Mesothelial cell of epicardium (in vitro differentiated cells): ENCODE data around the gene FGG. TPM values are rescaled to one million over a fixed set of nuclear protein-coding genes. Genes with fewer than 3 reads are reported as not detected.
"Not testable (repeated sequence)": the region's sequence is repeated elsewhere in the genome, so short reads cannot be mapped to it uniquely, and the experiment has no call there.

Experiments
- DNase-seq, 2 experiments: peaks; one replicate each; pipeline ENCODE4 v3.0.0; 2021; ENCODE audit warnings: low spot score in 2 of 2; ENCODE audit not compliant: unreplicated experiment in 2 of 2
- H3K27ac Mint-ChIP-seq: 2 replicates; pipeline ENCODE4 v1.8.0; 2021; ENCODE audit warnings: mixed read lengths
- H3K27me3 Mint-ChIP-seq: 2 replicates; pipeline ENCODE4 v1.8.0; 2021; ENCODE audit warnings: low read depth, mixed read lengths
- H3K36me3 Mint-ChIP-seq: 2 replicates; pipeline ENCODE4 v1.8.0; 2021; ENCODE audit warnings: mixed read lengths
- H3K4me1 Mint-ChIP-seq: 2 replicates; pipeline ENCODE4 v1.8.0; 2021; ENCODE audit warnings: mixed read lengths
- H3K4me3 Mint-ChIP-seq: 2 replicates; pipeline ENCODE4 v1.8.0; 2021; ENCODE audit warnings: mild to moderate bottlenecking, moderate library complexity, mixed read lengths
- H3K9me3 Mint-ChIP-seq: 2 replicates; pipeline ENCODE4 v1.8.0; 2021; ENCODE audit warnings: mixed read lengths
- CTCF ChIP-seq: fragments of 200-600 bp; sonication (generic); IDR thresholded peaks from one replicate; pipeline ENCODE4 v1.5.0; 2021; ENCODE audit warnings: antibody characterized with exemption; ENCODE audit not compliant: unreplicated experiment
- total RNA-seq: library from RNA; stranded (reverse); gene quantifications from 3 replicates; pipeline ENCODE4 v1.2.1, GENCODE V29; 2021

FGG gene
- total RNA-seq, 1 donor from 2014 or later, result 1.0 TPM

- TF ChIP-seq CTCF, result no peak
- Mint-ChIP-seq H3K4me3 (no peak overlapping the region), H3K36me3 (no peaks in the 10 kb centered on the region), H3K27me3 (peaks cover 32% of the 10 kb centered on the region), H3K4me1 (peaks cover 12% of the 10 kb centered on the region), H3K27ac (no peak overlapping the region), H3K9me3 (no peaks in the 10 kb centered on the region)
- no peak for DNase-seq
Measured at GRCh38 chr4:154603033-154603943, 9.2 kb downstream of the FGG start.

- H3K27me3 Mint-ChIP-seq, result peaks cover 29% of the 10 kb centered on the region
- no peaks in the 10 kb centered on the region for H3K9me3 Mint-ChIP-seq
- no peaks in the 10 kb centered on the region for H3K36me3 Mint-ChIP-seq
- DNase-seq, result no peak
- no peak overlapping the region for H3K4me3 Mint-ChIP-seq
- no peak for TF ChIP-seq CTCF
- peaks cover 17% of the 10 kb centered on the region for H3K4me1 Mint-ChIP-seq
- no peak overlapping the region for H3K27ac Mint-ChIP-seq
Measured at GRCh38 chr4:154602404-154603020, 9.9 kb downstream of the FGG start.

GRCh38 chr4:154597798-154598774 lies 14.4 kb downstream of the FGG start:
- H3K9me3 Mint-ChIP-seq, result no peaks in the 10 kb centered on the region
- TF ChIP-seq CTCF, result no peak
- no peak overlapping the region for H3K4me3 Mint-ChIP-seq
- no peak for DNase-seq
- no peak overlapping the region for H3K27ac Mint-ChIP-seq
- H3K4me1 Mint-ChIP-seq, result peaks cover 30% of the 10 kb centered on the region
- H3K36me3 Mint-ChIP-seq, result no peaks in the 10 kb centered on the region
- peaks cover 12% of the 10 kb centered on the region for H3K27me3 Mint-ChIP-seq

GRCh38 chr4:154597281-154597680 lies 15.2 kb downstream of the FGG start:
- DNase-seq, H3K9me3 Mint-ChIP-seq, H3K4me3 Mint-ChIP-seq, H3K36me3 Mint-ChIP-seq, H3K27ac Mint-ChIP-seq: not testable (repeated sequence)
- peaks cover 30% of the 10 kb centered on the region for H3K4me1 Mint-ChIP-seq
- peaks cover 15% of the 10 kb centered on the region for H3K27me3 Mint-ChIP-seq

- DNase-seq, result no peak
- Mint-ChIP-seq H3K27ac (no peak overlapping the region), H3K27me3 (peaks cover 14% of the 10 kb centered on the region), H3K4me3 (no peak overlapping the region), H3K36me3 (no peaks in the 10 kb centered on the region), H3K9me3 (no peaks in the 10 kb centered on the region), H3K4me1 (peaks cover 22% of the 10 kb centered on the region)
- TF ChIP-seq CTCF, result no peak
Measured at GRCh38 chr4:154595807-154596206, 16.6 kb downstream of the FGG start.

- H3K27ac Mint-ChIP-seq, DNase-seq, H3K36me3 Mint-ChIP-seq, H3K9me3 Mint-ChIP-seq, H3K4me3 Mint-ChIP-seq: not testable (repeated sequence)
- Mint-ChIP-seq H3K27me3 (peaks cover 21% of the 10 kb centered on the region), H3K4me1 (peaks cover 23% of the 10 kb centered on the region)
Measured at GRCh38 chr4:154594343-154594742, 18.1 kb downstream of the FGG start.
